ENCODE data around the gene HPDL.

GRCh38 chr1:45321444-45321843, 5.3 kb upstream of the HPDL start:
- TF ChIP-seq POLR2AphosphoS5 (IDR thresholded peaks at IDR 0.05; ENCODE audit: low read depth, low read length) (no peak), TAF1 (IDR thresholded peaks at IDR 0.05; ENCODE audit: low read depth, low read length) (no peak), POLR2A (IDR thresholded peaks at IDR 0.05; ENCODE audit: low read depth, low read length) (no peak), PAX5 (IDR thresholded peaks at IDR 0.05; ENCODE audit: insufficient read depth, low read length, severe bottlenecking) (no peak), SPI1 (IDR thresholded peaks at IDR 0.05; ENCODE audit: low read depth, low read length) (no peak), POU2F2 (IDR thresholded peaks at IDR 0.05; ENCODE audit: low read depth, low read length) (no peak)
